Muscle of back (tissue), 11 donors: Measurements from ENCODE around the gene C9orf72. TPM values are rescaled to one million over a fixed set of nuclear protein-coding genes. Genes with fewer than 3 reads are reported as not detected.

Source experiments
- DNase-seq, 3 donors: peaks; one replicate each; pipeline versions ENCODE4 v3.0.0 to v3.0.0-alpha.2; 2013
- polyA plus RNA-seq, 10 donors: library from polyadenylated mRNA; unstranded; fragments of 120-200 nt; gene quantifications; one replicate each; pipeline ENCODE4 v1.2.1, GENCODE V29; 2013; ENCODE audit not compliant: insufficient read length in 10 of 10

Gene C9orf72
- polyA plus RNA-seq, 10 donors = 10.9 to 24.6 (median 14.4) TPM

- peak; percentile 72 to 88 (median 81) for DNase-seq
These were observed 33.5 kb downstream of the C9orf72 start for GRCh38 chr9:27539479-27540441.

GRCh38 chr9:27538647-27539046 is 34.6 kb downstream of the C9orf72 start:
- no peak for DNase-seq

GRCh38 chr9:27537756-27538155 is 35.5 kb downstream of the C9orf72 start:
- no peak for DNase-seq

GRCh38 chr9:27537027-27537435 is 36.2 kb downstream of the C9orf72 start:
- no peak for DNase-seq

GRCh38 chr9:27536168-27536567 is 37.1 kb downstream of the C9orf72 start:
- no peak for DNase-seq

- no peak for DNase-seq
These were observed 37.6 kb downstream of the C9orf72 start for GRCh38 chr9:27535701-27536118.

GRCh38 chr9:27534658-27535209 is 38.5 kb downstream of the C9orf72 start:
- no peak for DNase-seq

- DNase-seq = no peak
These were observed 39.1 kb downstream of the C9orf72 start for GRCh38 chr9:27534131-27534530.

- no peak for DNase-seq
These were observed 40.0 kb downstream of the C9orf72 start for GRCh38 chr9:27533311-27533710.

GRCh38 chr9:27532046-27532445 is 41.2 kb downstream of the C9orf72 start:
- no peak for DNase-seq

- no peak for DNase-seq
These were observed 42.1 kb downstream of the C9orf72 start for GRCh38 chr9:27530915-27531755.

- peak; percentile 71 to 93 (median 87) for DNase-seq
These were observed 43.7 kb downstream of the C9orf72 start, which contains the start of gene MOB3B for GRCh38 chr9:27529316-27530278. MOB3B (minus strand) TSS chr9:27529814; CDS start chr9:27455550, 74,264 bp downstream.

GRCh38 chr9:27528886-27529315 is 44.4 kb downstream of the C9orf72 start:
- DNase-seq = peak in 2 of 3 donors; percentile 54 to 85

GRCh38 chr9:27528076-27528885 is 45.0 kb downstream of the C9orf72 start:
- peak; percentile 33 to 87 (median 73) for DNase-seq

- DNase-seq = no peak
These were observed 45.6 kb downstream of the C9orf72 start for GRCh38 chr9:27527702-27528075.

- no peak for DNase-seq
These were observed 49.0 kb downstream of the C9orf72 start, which contains the start of gene IFNK for GRCh38 chr9:27524236-27524635. IFNK (plus strand) TSS chr9:27524290; CDS start chr9:27524337, 47 bp downstream.

GRCh38 chr9:27523141-27523540 is 50.1 kb downstream of the C9orf72 start:
- DNase-seq = no peak

- DNase-seq = no peak
These were observed 52.3 kb downstream of the C9orf72 start for GRCh38 chr9:27520986-27521385.
